GM21390 (cell line): ENCODE results near the gene KISS1R.
A peak's percentile ranks its signal among the peaks of the same experiment; 100 is the strongest.
"Not testable (repeated sequence)": the region's sequence is repeated elsewhere in the genome, so short reads cannot be mapped to it uniquely, and the experiment has no call there.

ENCODE experiments used
- ATAC-seq: cut with Tn5 transposase; IDR thresholded peaks from one replicate; pipeline ENCODE4 v1.9.1; 2021; ENCODE audit not compliant: unreplicated experiment

Gene KISS1R

DNA sequence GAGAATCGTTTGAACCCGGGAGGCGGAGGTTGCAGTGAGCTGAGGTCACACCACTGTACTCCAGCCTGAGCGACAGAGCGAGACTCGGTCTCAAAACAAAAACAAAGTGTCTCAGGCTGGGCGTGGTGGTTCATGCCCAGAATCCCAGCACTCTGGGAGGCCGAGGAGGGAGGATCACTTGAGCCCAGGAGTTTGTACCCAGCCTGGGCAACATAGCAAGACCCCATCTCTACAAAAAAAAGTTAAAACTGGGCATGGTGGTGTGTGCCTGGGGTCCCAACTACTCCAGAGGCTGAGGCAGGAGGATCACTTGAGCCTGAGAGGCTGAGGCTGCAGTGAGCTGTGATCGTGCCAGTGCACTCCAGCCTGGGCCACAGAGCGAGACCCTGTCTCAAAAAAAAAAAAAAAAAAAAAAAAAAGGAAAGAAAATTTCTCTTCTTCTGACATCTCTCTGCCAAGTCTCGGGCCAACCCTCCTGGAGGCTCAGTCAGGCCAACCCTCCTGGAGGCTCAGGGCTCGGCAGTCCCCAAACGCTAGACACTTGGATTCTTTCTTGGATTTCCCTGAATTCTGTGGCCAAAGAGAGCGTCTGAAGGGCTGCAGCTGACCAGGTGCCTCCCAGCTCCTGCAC, 35.0 kb downstream of the KISS1R start:
- ATAC-seq: no peak

- ATAC-seq: no peak
Measured at GRCh38 chr19:952680-953444, 35.7 kb downstream of the KISS1R start.

GRCh38 chr19:953445-954271, 36.5 kb downstream of the KISS1R start:
- ATAC-seq: no peak

GRCh38 chr19:954272-954671, 37.1 kb downstream of the KISS1R start:
- no peak for ATAC-seq

GRCh38 chr19:954672-955494, 37.8 kb downstream of the KISS1R start:
- ATAC-seq: peak; percentile 49

GRCh38 chr19:955803-956765, 39.0 kb downstream of the KISS1R start:
- ATAC-seq: no peak

DNA sequence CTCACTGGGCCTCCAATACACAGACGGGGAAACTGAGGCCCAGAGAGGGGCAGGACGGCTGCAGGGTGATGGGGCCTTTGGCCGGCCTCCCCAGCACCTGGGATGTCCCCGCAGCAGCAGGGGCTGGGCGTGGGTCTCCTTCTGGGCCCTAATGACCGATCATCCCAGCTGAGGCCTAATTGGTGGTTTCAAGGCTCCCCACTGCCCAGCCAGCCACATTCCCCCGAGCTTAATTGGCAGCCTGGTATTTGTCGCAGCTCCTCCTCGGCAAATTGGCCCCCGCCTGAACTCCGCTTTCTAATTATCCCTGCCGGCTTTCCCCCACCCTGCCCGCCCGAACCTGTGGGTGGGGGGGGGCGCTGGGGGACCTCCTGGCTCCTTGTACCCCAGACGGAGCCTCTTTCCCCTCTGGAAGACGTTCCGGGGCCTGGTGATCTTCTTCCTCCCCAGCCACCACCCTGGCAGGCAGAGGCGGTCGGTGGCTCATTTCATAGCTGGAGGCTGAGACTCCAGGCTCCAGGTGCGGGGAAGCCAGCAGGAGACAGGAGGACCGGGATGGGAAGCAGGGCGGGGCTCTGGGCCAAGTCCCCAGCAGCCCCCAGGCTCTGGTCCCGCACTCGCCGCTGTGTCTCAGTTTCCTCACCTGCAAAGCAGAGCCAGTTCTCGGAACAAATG, 39.8 kb downstream of the KISS1R start:
- no peak for ATAC-seq

DNA sequence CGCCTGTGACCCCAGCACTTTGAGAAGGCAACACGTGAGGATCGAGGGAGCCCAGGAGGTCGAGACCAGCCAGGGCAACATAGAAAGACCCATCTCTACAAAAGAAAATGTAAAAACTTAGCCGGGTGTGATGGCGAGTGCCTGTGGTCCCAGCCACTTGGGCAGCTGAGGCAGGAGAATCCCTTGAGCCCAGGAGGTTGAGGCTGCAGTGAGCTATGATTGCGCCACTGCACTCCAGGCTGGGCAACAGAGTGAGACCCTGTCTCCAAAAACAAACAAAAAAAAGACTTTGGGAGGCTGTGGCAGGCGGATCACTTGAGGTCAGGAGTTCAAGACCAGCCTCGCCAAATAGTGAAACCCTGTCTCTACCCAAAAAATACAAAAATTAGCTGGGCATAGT, 40.4 kb downstream of the KISS1R start:
- not testable (repeated sequence) for ATAC-seq

DNA sequence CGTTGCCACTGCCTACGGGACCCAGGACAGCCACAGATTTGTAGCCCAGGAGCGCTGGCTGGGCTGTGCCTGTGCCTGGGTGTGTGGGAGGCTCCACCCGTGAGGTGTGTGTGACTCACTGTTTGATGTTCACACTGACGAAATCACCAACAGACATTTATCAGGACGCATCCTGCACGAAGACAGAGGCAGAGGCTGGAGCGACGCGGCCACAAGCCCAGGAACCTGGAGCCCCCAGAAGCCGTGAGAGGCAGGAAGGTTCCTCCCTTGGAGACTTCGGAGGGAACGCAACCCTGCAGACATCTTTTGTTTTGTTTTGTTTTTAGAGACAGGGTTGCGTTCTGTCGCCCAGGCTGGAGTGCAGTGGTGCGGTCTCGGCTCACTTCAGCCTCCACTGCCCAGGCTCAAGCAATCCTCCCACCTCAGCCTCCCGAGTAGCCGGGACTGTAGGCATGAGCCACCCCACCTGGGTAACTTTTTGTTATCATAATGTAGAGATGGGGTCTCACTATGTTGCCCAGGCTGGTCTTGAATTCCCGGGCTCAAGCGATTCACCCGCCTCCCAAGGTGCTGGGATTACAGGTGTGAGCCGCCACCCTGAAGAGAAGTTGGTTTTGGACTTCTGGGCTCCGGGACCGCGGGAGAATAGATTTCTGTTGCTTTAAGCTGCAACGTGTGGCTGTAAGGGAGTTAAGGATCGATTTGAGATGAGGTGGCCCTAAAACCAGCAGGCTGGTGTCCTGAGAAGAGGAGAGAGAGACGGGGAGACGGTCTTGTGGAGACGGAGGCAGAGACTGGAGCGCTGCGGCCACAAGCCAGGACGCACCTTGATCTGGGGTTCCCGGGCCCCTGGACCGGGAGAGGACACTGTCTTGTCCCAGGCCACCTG, 42.1 kb downstream of the KISS1R start:
- no peak for ATAC-seq

GRCh38 chr19:960020-960419, 42.9 kb downstream of the KISS1R start:
- no peak for ATAC-seq

GRCh38 chr19:960601-960938, 43.4 kb downstream of the KISS1R start:
- no peak for ATAC-seq

- no peak for ATAC-seq
Measured at GRCh38 chr19:961866-962620, 44.9 kb downstream of the KISS1R start.

GRCh38 chr19:962683-963400, 45.7 kb downstream of the KISS1R start:
- no peak for ATAC-seq

DNA sequence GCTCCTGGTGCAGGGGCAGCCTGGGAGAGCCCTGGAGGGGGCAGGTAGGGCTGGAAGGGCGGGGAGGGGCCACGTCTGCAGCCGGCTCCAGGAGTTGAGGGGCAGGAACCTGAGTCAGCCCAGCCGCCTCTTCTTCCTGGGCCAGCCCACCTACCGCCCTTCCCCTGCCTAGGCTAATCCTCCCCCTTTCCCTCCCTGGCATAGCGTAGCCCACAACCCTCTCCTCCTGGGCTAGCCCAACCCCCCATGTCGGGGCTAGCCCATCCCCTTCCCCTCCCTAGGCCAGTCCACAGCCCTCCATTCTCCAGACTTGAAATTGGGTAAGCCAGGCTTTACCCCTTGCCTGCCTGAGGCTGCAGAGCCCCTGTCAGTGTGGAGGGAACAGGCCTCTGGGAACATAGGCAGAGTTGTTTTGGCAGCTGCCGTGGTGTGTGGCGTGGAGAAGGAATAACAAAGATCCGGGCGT, 46.4 kb downstream of the KISS1R start:
- ATAC-seq: no peak

GRCh38 chr19:964116-964520, 47.0 kb downstream of the KISS1R start:
- ATAC-seq: no peak

DNA sequence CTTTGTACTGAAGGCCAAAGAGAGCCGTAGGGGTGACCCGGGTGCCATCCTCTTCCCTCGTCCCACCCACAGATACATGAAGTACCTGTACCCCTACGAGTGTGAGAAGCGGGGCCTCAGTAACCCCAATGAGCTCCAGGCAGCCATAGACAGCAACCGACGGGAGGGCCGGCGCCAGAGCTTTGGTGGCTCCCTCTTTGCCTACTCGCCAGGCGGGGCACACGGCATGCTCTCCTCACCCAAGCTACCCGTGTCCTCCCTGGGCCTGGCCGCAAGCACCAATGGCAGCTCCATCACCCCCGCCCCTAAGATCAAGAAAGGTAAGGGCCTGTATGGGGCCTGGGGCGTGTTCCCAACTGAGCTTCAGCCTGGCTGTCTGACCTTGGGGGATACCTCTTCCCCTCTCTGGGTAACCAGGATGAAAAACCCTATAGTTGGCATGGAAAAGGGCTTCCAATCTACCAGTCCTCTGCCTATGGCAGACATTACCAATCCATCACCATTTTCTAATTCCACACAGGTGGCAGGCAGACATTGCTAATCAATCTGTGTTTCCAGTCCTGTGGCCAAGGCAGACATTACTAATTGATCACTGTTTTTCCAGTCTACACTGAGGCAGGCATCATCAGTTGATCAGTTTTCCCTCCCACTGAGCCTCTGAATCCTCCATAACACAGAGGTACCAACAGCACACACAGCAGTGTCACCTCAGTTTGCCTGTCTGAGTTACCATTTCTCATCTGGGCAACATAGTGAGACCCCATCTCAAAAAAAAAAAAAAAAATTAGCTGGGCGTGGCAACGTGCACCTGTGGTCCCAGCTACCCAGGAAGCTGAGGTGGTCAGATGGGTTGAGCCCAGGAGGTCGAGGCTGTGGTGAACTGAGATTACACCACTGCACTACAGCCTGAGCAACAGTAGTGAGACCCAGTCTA, 47.9 kb downstream of the KISS1R start:
- ATAC-seq: no peak
